PC-9 (cell line): ENCODE measurements around the gene CCL22.

Experiments
- EZH2 ChIP-seq: fragments of 200-600 bp; sonication (generic); IDR thresholded peaks from 2 replicates; pipeline ENCODE4 v1.8.0; 2017; ENCODE audit warnings: antibody characterized with exemption, low read depth
- TF ChIP-seq, protein P1 (sequence below): fragments of 200-600 bp; sonication (generic); conservative IDR thresholded peaks from 2 replicates; pipeline ENCODE4 v1.6.1; 2017; ENCODE audit warnings: mixed run types, antibody characterized with exemption, mild to moderate bottlenecking, moderate library complexity

DNA sequence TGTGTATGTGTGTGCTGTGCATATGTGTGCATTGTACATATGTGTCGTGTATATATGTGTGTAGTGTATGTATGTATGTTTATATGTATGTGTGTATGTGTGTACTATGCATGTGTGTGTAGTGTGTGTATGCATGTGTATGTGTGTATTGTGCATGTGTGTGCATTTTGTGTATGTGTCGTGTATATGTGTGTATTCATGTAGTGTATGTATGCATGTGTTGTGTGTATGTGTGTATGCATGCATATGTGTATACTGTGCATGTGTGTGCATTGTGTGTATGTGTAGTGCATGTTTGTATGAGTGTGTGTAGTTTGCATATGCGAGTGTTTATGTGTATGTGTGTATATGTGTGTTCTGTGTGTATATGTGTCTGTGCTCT, 30.5 kb downstream of the CCL22 start:
- TF ChIP-seq, protein P1, sequence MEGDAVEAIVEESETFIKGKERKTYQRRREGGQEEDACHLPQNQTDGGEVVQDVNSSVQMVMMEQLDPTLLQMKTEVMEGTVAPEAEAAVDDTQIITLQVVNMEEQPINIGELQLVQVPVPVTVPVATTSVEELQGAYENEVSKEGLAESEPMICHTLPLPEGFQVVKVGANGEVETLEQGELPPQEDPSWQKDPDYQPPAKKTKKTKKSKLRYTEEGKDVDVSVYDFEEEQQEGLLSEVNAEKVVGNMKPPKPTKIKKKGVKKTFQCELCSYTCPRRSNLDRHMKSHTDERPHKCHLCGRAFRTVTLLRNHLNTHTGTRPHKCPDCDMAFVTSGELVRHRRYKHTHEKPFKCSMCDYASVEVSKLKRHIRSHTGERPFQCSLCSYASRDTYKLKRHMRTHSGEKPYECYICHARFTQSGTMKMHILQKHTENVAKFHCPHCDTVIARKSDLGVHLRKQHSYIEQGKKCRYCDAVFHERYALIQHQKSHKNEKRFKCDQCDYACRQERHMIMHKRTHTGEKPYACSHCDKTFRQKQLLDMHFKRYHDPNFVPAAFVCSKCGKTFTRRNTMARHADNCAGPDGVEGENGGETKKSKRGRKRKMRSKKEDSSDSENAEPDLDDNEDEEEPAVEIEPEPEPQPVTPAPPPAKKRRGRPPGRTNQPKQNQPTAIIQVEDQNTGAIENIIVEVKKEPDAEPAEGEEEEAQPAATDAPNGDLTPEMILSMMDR, result no peak
- TF ChIP-seq EZH2, result no peak
